HEK293 (cell line): ENCODE measurements around the gene PAIP2.

Experiments used
- GLI4 ChIP-seq: fragments of 450-650 bp; formaldehyde crosslinking; IDR thresholded peaks from 2 replicates; pipeline ENCODE4 v1.5.1; 2016; ENCODE audit warnings: missing biosample characterization, missing genetic modification characterization
- KLF7 ChIP-seq: fragments of 450-650 bp; formaldehyde crosslinking; IDR thresholded peaks from 2 replicates; pipeline ENCODE4 v1.5.1; 2016; ENCODE audit warnings: missing biosample characterization, missing genetic modification characterization, borderline replicate concordance
- KLF8 ChIP-seq: fragments of 450-650 bp; formaldehyde crosslinking; IDR thresholded peaks from 2 replicates; pipeline ENCODE4 v1.5.1; 2016; ENCODE audit warnings: missing biosample characterization, missing genetic modification characterization
- SP2 ChIP-seq: fragments of 450-650 bp; formaldehyde crosslinking; IDR thresholded peaks from 2 replicates; pipeline ENCODE4 v1.5.1; 2016; ENCODE audit warnings: missing biosample characterization, missing genetic modification characterization
- SP7 ChIP-seq: fragments of 450-650 bp; formaldehyde crosslinking; IDR thresholded peaks from 2 replicates; pipeline ENCODE4 v1.5.1; 2016; ENCODE audit warnings: missing biosample characterization, missing genetic modification characterization
- ZBTB7A ChIP-seq: fragments of 450-650 bp; formaldehyde crosslinking; IDR thresholded peaks from 2 replicates; pipeline ENCODE4 v1.5.1; 2016; ENCODE audit warnings: low read depth, missing biosample characterization, missing genetic modification characterization
- ZEB2 ChIP-seq: fragments of 450-650 bp; formaldehyde crosslinking; IDR thresholded peaks from 2 replicates; pipeline ENCODE4 v1.5.1; 2016; ENCODE audit warnings: missing biosample characterization, missing genetic modification characterization
- ZNF114 ChIP-seq: fragments of 450-650 bp; formaldehyde crosslinking; IDR thresholded peaks from 2 replicates; pipeline ENCODE4 v1.5.0; 2017; ENCODE audit warnings: missing biosample characterization, missing genetic modification characterization
- ZNF132 ChIP-seq: fragments of 450-650 bp; formaldehyde crosslinking; IDR thresholded peaks from 2 replicates; pipeline ENCODE4 v1.5.1; 2017; ENCODE audit warnings: missing biosample characterization, missing genetic modification characterization, borderline replicate concordance
- ZNF16 ChIP-seq: fragments of 450-650 bp; formaldehyde crosslinking; IDR thresholded peaks from 2 replicates; pipeline ENCODE4 v1.5.1; 2016; ENCODE audit warnings: low read depth, missing biosample characterization, missing genetic modification characterization
- ZNF175 ChIP-seq: fragments of 450-650 bp; formaldehyde crosslinking; IDR thresholded peaks from 2 replicates; pipeline ENCODE4 v1.5.1; 2016; ENCODE audit warnings: missing biosample characterization, missing genetic modification characterization
- ZNF214 ChIP-seq: fragments of 450-650 bp; formaldehyde crosslinking; IDR thresholded peaks from 2 replicates; pipeline ENCODE4 v1.5.1; 2017; ENCODE audit warnings: missing biosample characterization, mild to moderate bottlenecking, missing genetic modification characterization, borderline replicate concordance
- ZNF23 ChIP-seq: fragments of 450-650 bp; formaldehyde crosslinking; IDR thresholded peaks from 2 replicates; pipeline ENCODE4 v1.5.1; 2016; ENCODE audit warnings: missing biosample characterization, missing genetic modification characterization, borderline replicate concordance
- ZNF24 ChIP-seq: fragments of 450-650 bp; formaldehyde crosslinking; IDR thresholded peaks from 2 replicates; pipeline ENCODE4 v1.5.1; 2016; ENCODE audit warnings: missing biosample characterization, missing genetic modification characterization
- ZNF302 ChIP-seq: fragments of 450-650 bp; formaldehyde crosslinking; IDR thresholded peaks from 2 replicates; pipeline ENCODE4 v1.5.1; 2016; ENCODE audit warnings: missing biosample characterization, missing genetic modification characterization, low read depth
- ZNF311 ChIP-seq: fragments of 450-650 bp; formaldehyde crosslinking; IDR thresholded peaks from 2 replicates; pipeline ENCODE4 v1.5.1; 2017; ENCODE audit warnings: missing biosample characterization, missing genetic modification characterization, borderline replicate concordance
- ZNF404 ChIP-seq: fragments of 450-650 bp; formaldehyde crosslinking; IDR thresholded peaks from 2 replicates; pipeline ENCODE4 v1.5.1; 2017; ENCODE audit warnings: missing biosample characterization, missing genetic modification characterization
- ZNF423 ChIP-seq: fragments of 450-650 bp; formaldehyde crosslinking; IDR thresholded peaks from 2 replicates; pipeline ENCODE4 v1.5.1; 2016; ENCODE audit warnings: missing biosample characterization, missing genetic modification characterization
- ZNF530 ChIP-seq: fragments of 450-650 bp; formaldehyde crosslinking; IDR thresholded peaks from 2 replicates; pipeline ENCODE4 v1.5.1; 2016; ENCODE audit warnings: low read depth, missing biosample characterization, missing genetic modification characterization
- ZNF555 ChIP-seq: fragments of 450-650 bp; formaldehyde crosslinking; conservative IDR thresholded peaks from 2 replicates; pipeline ENCODE4 v1.5.1; 2017; ENCODE audit warnings: missing biosample characterization, mild to moderate bottlenecking, missing genetic modification characterization, inconsistent platforms
- ZNF624 ChIP-seq: fragments of 450-650 bp; formaldehyde crosslinking; IDR thresholded peaks from 2 replicates; pipeline ENCODE4 v1.5.1; 2017; ENCODE audit warnings: missing biosample characterization, missing genetic modification characterization
- ZNF654 ChIP-seq: fragments of 450-650 bp; formaldehyde crosslinking; IDR thresholded peaks from 2 replicates; pipeline ENCODE4 v1.5.1; 2016; ENCODE audit warnings: low read depth, missing biosample characterization, missing genetic modification characterization
- ZNF677 ChIP-seq: fragments of 450-650 bp; IDR thresholded peaks from 2 replicates; pipeline ENCODE4 v1.5.0; 2018; ENCODE audit warnings: missing biosample characterization, mild to moderate bottlenecking, missing genetic modification characterization, moderate library complexity
- ZNF792 ChIP-seq: fragments of 450-650 bp; formaldehyde crosslinking; IDR thresholded peaks from 2 replicates; pipeline ENCODE4 v1.5.1; 2016; ENCODE audit warnings: missing biosample characterization, missing genetic modification characterization
- ZNF843 ChIP-seq: fragments of 450-650 bp; formaldehyde crosslinking; IDR thresholded peaks from 2 replicates; pipeline ENCODE4 v1.5.1; 2016; ENCODE audit warnings: missing biosample characterization, missing genetic modification characterization
- ZSCAN30 ChIP-seq: fragments of 450-650 bp; IDR thresholded peaks from 2 replicates; pipeline ENCODE4 v1.5.1; 2018; ENCODE audit warnings: missing biosample characterization, mild to moderate bottlenecking, missing genetic modification characterization, moderate library complexity
- TF ChIP-seq, protein P1 (sequence below): fragments of 450-650 bp; formaldehyde crosslinking; IDR thresholded peaks from 2 replicates; pipeline ENCODE4 v1.5.1; 2017; ENCODE audit warnings: missing biosample characterization, missing genetic modification characterization
- TF ChIP-seq, protein P2 (sequence below): fragments of 450-650 bp; formaldehyde crosslinking; IDR thresholded peaks from 2 replicates; pipeline ENCODE4 v1.5.1; 2017; ENCODE audit warnings: missing biosample characterization, missing genetic modification characterization
- TF ChIP-seq, protein P3 (sequence below): fragments of 450-650 bp; formaldehyde crosslinking; IDR thresholded peaks from 2 replicates; pipeline ENCODE4 v1.5.1; 2016; ENCODE audit warnings: missing biosample characterization, missing genetic modification characterization
- TF ChIP-seq, protein P4 (sequence below): fragments of 450-650 bp; formaldehyde crosslinking; IDR thresholded peaks from 2 replicates; pipeline ENCODE4 v1.5.1; 2016; ENCODE audit warnings: missing biosample characterization, missing genetic modification characterization
- TF ChIP-seq, protein P5 (sequence below): fragments of 450-650 bp; formaldehyde crosslinking; IDR thresholded peaks from 2 replicates; pipeline ENCODE4 v1.5.1; 2016; ENCODE audit warnings: missing biosample characterization, missing genetic modification characterization
- TF ChIP-seq, protein P6 (sequence below): fragments of 450-650 bp; formaldehyde crosslinking; IDR thresholded peaks from 2 replicates; pipeline ENCODE4 v1.5.1; 2016; ENCODE audit warnings: missing biosample characterization, missing genetic modification characterization

PAIP2 gene

DNA sequence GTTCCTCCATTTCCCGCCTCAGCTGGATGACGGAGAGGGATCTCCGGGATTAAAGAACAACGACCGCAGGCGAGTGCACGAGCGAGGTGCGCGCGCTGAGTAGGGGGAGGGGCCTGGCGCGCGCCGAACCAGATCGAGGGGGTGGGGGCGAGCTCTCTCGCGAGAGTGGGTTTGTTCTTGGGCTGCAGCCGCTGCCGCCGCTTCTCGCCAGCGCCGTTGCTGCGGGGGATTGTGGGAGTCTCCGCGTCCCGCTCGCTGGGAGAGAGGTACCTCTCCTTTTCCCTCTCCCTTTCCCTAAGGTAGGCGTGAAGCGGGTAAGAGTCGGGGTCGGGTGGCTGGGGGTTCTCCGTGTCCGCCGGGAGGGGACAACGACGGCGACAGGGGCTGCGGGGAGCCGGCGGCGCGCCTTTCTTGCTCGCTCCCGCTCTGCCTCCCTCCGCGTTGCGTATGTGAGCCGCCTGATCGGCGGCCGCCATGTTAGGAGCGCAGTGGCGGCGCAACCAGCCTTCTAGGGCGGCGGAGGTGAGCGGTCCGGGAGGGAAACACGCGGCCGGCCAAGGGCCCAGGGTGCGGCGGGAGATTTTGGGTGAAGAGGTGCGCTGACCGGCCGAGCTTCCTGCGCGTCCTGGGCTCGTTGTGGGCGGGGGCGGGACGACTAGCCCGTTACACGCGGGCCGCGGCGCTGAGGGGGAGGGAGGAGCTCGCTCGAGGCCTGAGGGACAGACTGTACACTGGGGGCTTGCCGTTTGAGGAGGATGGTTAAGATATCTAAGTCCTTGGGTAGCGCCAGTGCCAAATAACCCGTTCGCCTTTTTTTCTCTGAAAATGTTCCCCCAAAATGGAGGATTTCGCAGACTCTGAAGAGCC lies 47.9 kb upstream of the PAIP2 start, which contains the start of gene MATR3 (continued):
- TF ChIP-seq ZNF677 (no peak), ZNF423 (tag by site-specific recombination) (no peak), KLF8 (peak; percentile 95), ZNF792 (tag by site-specific recombination) (no peak), ZNF624 (tag by site-specific recombination) (no peak), ZNF311 (tag by site-specific recombination) (no peak), ZNF114 (tag by site-specific recombination) (no peak), ZNF302 (tag by site-specific recombination) (no peak), ZNF404 (tag by site-specific recombination) (no peak), ZSCAN30 (no peak; the same call in 1 of the 2 replicates), ZNF132 (tag by site-specific recombination) (no peak), KLF7 (tag by site-specific recombination) (0 out of 2 replicates have a peak, but pooled peaks have one; percentile 41), ZEB2 (peak; percentile 96), ZNF843 (tag by site-specific recombination) (peak; percentile 79), ZNF24 (tag by site-specific recombination) (peak; percentile 90), ZNF175 (tag by site-specific recombination) (no peak), ZNF555 (tag by site-specific recombination) (no peak), SP2 (tag by site-specific recombination) (peak; percentile 72), SP7 (peak; percentile 85), GLI4 (tag by site-specific recombination) (peak; percentile 15; the same call in 1 of the 2 replicates), ZNF530 (tag by site-specific recombination) (no peak), ZNF214 (tag by site-specific recombination) (no peak), ZNF654 (no peak), ZBTB7A (tag by site-specific recombination) (peak; percentile 80; the same call in 1 of the 2 replicates), ZNF23 (tag by site-specific recombination) (no peak), ZNF16 (tag by site-specific recombination) (no peak)
- TF ChIP-seq, protein P1, sequence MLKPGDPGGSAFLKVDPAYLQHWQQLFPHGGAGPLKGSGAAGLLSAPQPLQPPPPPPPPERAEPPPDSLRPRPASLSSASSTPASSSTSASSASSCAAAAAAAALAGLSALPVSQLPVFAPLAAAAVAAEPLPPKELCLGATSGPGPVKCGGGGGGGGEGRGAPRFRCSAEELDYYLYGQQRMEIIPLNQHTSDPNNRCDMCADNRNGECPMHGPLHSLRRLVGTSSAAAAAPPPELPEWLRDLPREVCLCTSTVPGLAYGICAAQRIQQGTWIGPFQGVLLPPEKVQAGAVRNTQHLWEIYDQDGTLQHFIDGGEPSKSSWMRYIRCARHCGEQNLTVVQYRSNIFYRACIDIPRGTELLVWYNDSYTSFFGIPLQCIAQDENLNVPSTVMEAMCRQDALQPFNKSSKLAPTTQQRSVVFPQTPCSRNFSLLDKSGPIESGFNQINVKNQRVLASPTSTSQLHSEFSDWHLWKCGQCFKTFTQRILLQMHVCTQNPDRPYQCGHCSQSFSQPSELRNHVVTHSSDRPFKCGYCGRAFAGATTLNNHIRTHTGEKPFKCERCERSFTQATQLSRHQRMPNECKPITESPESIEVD (tag by site-specific recombination), result no peak
- TF ChIP-seq, protein P2, sequence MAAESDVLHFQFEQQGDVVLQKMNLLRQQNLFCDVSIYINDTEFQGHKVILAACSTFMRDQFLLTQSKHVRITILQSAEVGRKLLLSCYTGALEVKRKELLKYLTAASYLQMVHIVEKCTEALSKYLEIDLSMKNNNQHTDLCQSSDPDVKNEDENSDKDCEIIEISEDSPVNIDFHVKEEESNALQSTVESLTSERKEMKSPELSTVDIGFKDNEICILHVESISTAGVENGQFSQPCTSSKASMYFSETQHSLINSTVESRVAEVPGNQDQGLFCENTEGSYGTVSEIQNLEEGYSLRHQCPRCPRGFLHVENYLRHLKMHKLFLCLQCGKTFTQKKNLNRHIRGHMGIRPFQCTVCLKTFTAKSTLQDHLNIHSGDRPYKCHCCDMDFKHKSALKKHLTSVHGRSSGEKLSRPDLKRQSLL (tag by site-specific recombination), result peak; percentile 87
- TF ChIP-seq, protein P3, sequence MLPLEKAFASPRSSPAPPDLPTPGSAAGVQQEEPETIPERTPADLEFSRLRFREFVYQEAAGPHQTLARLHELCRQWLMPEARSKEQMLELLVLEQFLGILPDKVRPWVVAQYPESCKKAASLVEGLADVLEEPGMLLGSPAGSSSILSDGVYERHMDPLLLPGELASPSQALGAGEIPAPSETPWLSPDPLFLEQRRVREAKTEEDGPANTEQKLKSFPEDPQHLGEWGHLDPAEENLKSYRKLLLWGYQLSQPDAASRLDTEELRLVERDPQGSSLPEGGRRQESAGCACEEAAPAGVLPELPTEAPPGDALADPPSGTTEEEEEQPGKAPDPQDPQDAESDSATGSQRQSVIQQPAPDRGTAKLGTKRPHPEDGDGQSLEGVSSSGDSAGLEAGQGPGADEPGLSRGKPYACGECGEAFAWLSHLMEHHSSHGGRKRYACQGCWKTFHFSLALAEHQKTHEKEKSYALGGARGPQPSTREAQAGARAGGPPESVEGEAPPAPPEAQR, result no peak
- TF ChIP-seq, protein P4, sequence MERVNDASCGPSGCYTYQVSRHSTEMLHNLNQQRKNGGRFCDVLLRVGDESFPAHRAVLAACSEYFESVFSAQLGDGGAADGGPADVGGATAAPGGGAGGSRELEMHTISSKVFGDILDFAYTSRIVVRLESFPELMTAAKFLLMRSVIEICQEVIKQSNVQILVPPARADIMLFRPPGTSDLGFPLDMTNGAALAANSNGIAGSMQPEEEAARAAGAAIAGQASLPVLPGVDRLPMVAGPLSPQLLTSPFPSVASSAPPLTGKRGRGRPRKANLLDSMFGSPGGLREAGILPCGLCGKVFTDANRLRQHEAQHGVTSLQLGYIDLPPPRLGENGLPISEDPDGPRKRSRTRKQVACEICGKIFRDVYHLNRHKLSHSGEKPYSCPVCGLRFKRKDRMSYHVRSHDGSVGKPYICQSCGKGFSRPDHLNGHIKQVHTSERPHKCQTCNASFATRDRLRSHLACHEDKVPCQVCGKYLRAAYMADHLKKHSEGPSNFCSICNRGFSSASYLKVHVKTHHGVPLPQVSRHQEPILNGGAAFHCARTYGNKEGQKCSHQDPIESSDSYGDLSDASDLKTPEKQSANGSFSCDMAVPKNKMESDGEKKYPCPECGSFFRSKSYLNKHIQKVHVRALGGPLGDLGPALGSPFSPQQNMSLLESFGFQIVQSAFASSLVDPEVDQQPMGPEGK (tag by site-specific recombination), result peak; percentile 94
- TF ChIP-seq, protein P5, sequence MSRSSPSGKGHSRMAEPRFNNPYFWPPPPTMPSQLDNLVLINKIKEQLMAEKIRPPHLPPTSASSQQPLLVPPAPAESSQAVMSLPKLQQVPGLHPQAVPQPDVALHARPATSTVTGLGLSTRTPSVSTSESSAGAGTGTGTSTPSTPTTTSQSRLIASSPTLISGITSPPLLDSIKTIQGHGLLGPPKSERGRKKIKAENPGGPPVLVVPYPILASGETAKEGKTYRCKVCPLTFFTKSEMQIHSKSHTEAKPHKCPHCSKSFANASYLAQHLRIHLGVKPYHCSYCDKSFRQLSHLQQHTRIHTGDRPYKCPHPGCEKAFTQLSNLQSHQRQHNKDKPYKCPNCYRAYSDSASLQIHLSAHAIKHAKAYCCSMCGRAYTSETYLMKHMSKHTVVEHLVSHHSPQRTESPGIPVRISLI, result no peak
- TF ChIP-seq, protein P6, sequence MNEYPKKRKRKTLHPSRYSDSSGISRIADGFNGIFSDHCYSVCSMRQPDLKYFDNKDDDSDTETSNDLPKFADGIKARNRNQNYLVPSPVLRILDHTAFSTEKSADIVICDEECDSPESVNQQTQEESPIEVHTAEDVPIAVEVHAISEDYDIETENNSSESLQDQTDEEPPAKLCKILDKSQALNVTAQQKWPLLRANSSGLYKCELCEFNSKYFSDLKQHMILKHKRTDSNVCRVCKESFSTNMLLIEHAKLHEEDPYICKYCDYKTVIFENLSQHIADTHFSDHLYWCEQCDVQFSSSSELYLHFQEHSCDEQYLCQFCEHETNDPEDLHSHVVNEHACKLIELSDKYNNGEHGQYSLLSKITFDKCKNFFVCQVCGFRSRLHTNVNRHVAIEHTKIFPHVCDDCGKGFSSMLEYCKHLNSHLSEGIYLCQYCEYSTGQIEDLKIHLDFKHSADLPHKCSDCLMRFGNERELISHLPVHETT (tag by site-specific recombination), result peak; percentile 61
